WTC11 (cell line): ENCODE measurements around the gene SMARCC2. TPM values are rescaled to one million over a fixed set of nuclear protein-coding genes. Genes with fewer than 3 reads are reported as not detected.

ENCODE experiments used
- ELF4 ChIP-seq: sonication (generic); formaldehyde crosslinking; IDR thresholded peaks from 2 replicates; pipeline ENCODE4 v1.8.1; 2022; ENCODE audit warnings: low read depth, mild to moderate bottlenecking, moderate library complexity, missing genetic modification reagents
- ESRRA ChIP-seq: sonication (generic); formaldehyde crosslinking; IDR thresholded peaks from 2 replicates; pipeline ENCODE4 v1.8.1; 2022; ENCODE audit warnings: mild to moderate bottlenecking, missing genetic modification reagents, borderline replicate concordance
- GABPB1 ChIP-seq: sonication (generic); formaldehyde crosslinking; IDR thresholded peaks from 2 replicates; pipeline ENCODE4 v1.8.1; 2023; ENCODE audit warnings: mild to moderate bottlenecking, missing genetic modification reagents
- GRHL2 ChIP-seq: fragments of 250-450 bp; sonication (Bioruptor Pico); IDR thresholded peaks from 2 replicates; pipeline ENCODE4 v1.8.0; 2022; ENCODE audit warnings: mild to moderate bottlenecking, moderate library complexity; ENCODE audit not compliant: insufficient replicate concordance, severe bottlenecking
- JAZF1 ChIP-seq: fragments of 250-450 bp; sonication (Bioruptor Pico); IDR thresholded peaks from 2 replicates; pipeline ENCODE4 v1.9.0; 2021; ENCODE audit warnings: moderate library complexity, mild to moderate bottlenecking, inconsistent platforms
- NFYB ChIP-seq: sonication (generic); formaldehyde crosslinking; conservative IDR thresholded peaks from 2 replicates; pipeline ENCODE4 v1.8.0; 2022; ENCODE audit warnings: low read depth, missing genetic modification reagents
- RELA ChIP-seq: sonication (generic); formaldehyde crosslinking; IDR thresholded peaks from 2 replicates; pipeline ENCODE4 v1.8.1; 2022; ENCODE audit warnings: missing genetic modification reagents, mild to moderate bottlenecking, borderline replicate concordance
- TEAD4 ChIP-seq: sonication (generic); formaldehyde crosslinking; IDR thresholded peaks from 2 replicates; pipeline ENCODE4 v1.8.0; 2022; ENCODE audit warnings: mild to moderate bottlenecking, missing genetic modification reagents
- ZBTB43 ChIP-seq: sonication (generic); formaldehyde crosslinking; IDR thresholded peaks from 2 replicates; pipeline ENCODE4 v1.8.1; 2023; ENCODE audit warnings: mild to moderate bottlenecking, missing genetic modification reagents
- ZNF219 ChIP-seq: sonication (generic); formaldehyde crosslinking; IDR thresholded peaks from 2 replicates; pipeline ENCODE4 v1.8.0; 2023; ENCODE audit warnings: missing genetic modification reagents, mild to moderate bottlenecking, borderline replicate concordance
- ZNF263 ChIP-seq: sonication (generic); formaldehyde crosslinking; IDR thresholded peaks from 2 replicates; pipeline ENCODE4 v1.8.1; 2022; ENCODE audit warnings: low read depth, mild to moderate bottlenecking, moderate library complexity, missing genetic modification reagents
- ZSCAN18 ChIP-seq: fragments of 250-450 bp; sonication (Bioruptor Pico); IDR thresholded peaks from 2 replicates; pipeline ENCODE4 v2.1.2; 2022; ENCODE audit warnings: mild to moderate bottlenecking, moderate library complexity
- total RNA-seq: library from RNA; stranded (reverse); gene quantifications from 3 replicates; pipeline ENCODE4 v1.2.3, GENCODE V29; 2021
- TF ChIP-seq, protein P1 (sequence below): fragments of 250-450 bp; sonication (Bioruptor Pico); IDR thresholded peaks from 2 replicates; pipeline ENCODE4 v1.9.0; 2021; ENCODE audit warnings: mild to moderate bottlenecking
- TF ChIP-seq, protein P2 (sequence below): sonication (generic); formaldehyde crosslinking; IDR thresholded peaks from 2 replicates; pipeline ENCODE4 v1.8.1; 2023; ENCODE audit warnings: mild to moderate bottlenecking, missing genetic modification reagents
- TF ChIP-seq, protein P3 (sequence below): sonication (generic); formaldehyde crosslinking; IDR thresholded peaks from 2 replicates; pipeline ENCODE4 v1.8.1; 2022; ENCODE audit warnings: low read depth, mild to moderate bottlenecking, moderate library complexity, missing genetic modification reagents, borderline replicate concordance
- TF ChIP-seq, protein P4 (sequence below): fragments of 250-450 bp; sonication (Bioruptor Pico); IDR thresholded peaks from 2 replicates; pipeline ENCODE4 v1.9.0; 2021; ENCODE audit warnings: mild to moderate bottlenecking
- TF ChIP-seq, protein P5 (sequence below): sonication (generic); formaldehyde crosslinking; IDR thresholded peaks from 2 replicates; pipeline ENCODE4 v1.8.0; 2023; ENCODE audit warnings: missing genetic modification reagents, mild to moderate bottlenecking, borderline replicate concordance
- TF ChIP-seq, protein P6 (sequence below): fragments of 250-450 bp; sonication (Bioruptor Pico); IDR thresholded peaks from 2 replicates; pipeline ENCODE4 v1.9.0; 2021; ENCODE audit warnings: moderate library complexity, mild to moderate bottlenecking, inconsistent platforms, borderline replicate concordance
- TF ChIP-seq, protein P7 (sequence below): sonication (generic); formaldehyde crosslinking; IDR thresholded peaks from 2 replicates; pipeline ENCODE4 v1.8.0; 2022; ENCODE audit warnings: mild to moderate bottlenecking, missing genetic modification reagents
- TF ChIP-seq, protein P8 (sequence below): sonication (generic); formaldehyde crosslinking; IDR thresholded peaks from 2 replicates; pipeline ENCODE4 v1.8.1; 2022; ENCODE audit warnings: mild to moderate bottlenecking, moderate library complexity, missing genetic modification reagents
- TF ChIP-seq, protein P9 (sequence below): sonication (generic); formaldehyde crosslinking; conservative IDR thresholded peaks from 2 replicates; pipeline ENCODE4 v1.8.1; 2022; ENCODE audit warnings: mild to moderate bottlenecking, missing genetic modification reagents

SMARCC2 gene
- total RNA-seq, 1 experiment from 2014 or later: 76.8 TPM

GRCh38 chr12:56224102-56224701 is 34.9 kb upstream of the SMARCC2 start, which contains the start of gene NABP2 (continued):
- TF ChIP-seq, protein P1, sequence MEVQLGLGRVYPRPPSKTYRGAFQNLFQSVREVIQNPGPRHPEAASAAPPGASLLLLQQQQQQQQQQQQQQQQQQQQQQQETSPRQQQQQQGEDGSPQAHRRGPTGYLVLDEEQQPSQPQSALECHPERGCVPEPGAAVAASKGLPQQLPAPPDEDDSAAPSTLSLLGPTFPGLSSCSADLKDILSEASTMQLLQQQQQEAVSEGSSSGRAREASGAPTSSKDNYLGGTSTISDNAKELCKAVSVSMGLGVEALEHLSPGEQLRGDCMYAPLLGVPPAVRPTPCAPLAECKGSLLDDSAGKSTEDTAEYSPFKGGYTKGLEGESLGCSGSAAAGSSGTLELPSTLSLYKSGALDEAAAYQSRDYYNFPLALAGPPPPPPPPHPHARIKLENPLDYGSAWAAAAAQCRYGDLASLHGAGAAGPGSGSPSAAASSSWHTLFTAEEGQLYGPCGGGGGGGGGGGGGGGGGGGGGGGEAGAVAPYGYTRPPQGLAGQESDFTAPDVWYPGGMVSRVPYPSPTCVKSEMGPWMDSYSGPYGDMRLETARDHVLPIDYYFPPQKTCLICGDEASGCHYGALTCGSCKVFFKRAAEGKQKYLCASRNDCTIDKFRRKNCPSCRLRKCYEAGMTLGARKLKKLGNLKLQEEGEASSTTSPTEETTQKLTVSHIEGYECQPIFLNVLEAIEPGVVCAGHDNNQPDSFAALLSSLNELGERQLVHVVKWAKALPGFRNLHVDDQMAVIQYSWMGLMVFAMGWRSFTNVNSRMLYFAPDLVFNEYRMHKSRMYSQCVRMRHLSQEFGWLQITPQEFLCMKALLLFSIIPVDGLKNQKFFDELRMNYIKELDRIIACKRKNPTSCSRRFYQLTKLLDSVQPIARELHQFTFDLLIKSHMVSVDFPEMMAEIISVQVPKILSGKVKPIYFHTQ (CRISPR knock-in tag): no peak
- TF ChIP-seq, protein P2, sequence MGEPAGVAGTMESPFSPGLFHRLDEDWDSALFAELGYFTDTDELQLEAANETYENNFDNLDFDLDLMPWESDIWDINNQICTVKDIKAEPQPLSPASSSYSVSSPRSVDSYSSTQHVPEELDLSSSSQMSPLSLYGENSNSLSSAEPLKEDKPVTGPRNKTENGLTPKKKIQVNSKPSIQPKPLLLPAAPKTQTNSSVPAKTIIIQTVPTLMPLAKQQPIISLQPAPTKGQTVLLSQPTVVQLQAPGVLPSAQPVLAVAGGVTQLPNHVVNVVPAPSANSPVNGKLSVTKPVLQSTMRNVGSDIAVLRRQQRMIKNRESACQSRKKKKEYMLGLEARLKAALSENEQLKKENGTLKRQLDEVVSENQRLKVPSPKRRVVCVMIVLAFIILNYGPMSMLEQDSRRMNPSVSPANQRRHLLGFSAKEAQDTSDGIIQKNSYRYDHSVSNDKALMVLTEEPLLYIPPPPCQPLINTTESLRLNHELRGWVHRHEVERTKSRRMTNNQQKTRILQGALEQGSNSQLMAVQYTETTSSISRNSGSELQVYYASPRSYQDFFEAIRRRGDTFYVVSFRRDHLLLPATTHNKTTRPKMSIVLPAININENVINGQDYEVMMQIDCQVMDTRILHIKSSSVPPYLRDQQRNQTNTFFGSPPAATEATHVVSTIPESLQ (CRISPR knock-in tag): no peak
- TF ChIP-seq NFYB (CRISPR knock-in tag): peak; percentile 92
- TF ChIP-seq, protein P3, sequence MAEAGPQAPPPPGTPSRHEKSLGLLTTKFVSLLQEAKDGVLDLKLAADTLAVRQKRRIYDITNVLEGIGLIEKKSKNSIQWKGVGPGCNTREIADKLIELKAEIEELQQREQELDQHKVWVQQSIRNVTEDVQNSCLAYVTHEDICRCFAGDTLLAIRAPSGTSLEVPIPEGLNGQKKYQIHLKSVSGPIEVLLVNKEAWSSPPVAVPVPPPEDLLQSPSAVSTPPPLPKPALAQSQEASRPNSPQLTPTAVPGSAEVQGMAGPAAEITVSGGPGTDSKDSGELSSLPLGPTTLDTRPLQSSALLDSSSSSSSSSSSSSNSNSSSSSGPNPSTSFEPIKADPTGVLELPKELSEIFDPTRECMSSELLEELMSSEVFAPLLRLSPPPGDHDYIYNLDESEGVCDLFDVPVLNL (CRISPR knock-in tag): no peak
- TF ChIP-seq, protein P4, sequence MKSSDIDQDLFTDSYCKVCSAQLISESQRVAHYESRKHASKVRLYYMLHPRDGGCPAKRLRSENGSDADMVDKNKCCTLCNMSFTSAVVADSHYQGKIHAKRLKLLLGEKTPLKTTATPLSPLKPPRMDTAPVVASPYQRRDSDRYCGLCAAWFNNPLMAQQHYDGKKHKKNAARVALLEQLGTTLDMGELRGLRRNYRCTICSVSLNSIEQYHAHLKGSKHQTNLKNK (CRISPR knock-in tag): no peak
- no peak for TF ChIP-seq ZBTB43 (CRISPR knock-in tag)
- no peak for TF ChIP-seq JAZF1 (CRISPR knock-in tag)
- no peak for TF ChIP-seq ZSCAN18
- TF ChIP-seq, protein P5, sequence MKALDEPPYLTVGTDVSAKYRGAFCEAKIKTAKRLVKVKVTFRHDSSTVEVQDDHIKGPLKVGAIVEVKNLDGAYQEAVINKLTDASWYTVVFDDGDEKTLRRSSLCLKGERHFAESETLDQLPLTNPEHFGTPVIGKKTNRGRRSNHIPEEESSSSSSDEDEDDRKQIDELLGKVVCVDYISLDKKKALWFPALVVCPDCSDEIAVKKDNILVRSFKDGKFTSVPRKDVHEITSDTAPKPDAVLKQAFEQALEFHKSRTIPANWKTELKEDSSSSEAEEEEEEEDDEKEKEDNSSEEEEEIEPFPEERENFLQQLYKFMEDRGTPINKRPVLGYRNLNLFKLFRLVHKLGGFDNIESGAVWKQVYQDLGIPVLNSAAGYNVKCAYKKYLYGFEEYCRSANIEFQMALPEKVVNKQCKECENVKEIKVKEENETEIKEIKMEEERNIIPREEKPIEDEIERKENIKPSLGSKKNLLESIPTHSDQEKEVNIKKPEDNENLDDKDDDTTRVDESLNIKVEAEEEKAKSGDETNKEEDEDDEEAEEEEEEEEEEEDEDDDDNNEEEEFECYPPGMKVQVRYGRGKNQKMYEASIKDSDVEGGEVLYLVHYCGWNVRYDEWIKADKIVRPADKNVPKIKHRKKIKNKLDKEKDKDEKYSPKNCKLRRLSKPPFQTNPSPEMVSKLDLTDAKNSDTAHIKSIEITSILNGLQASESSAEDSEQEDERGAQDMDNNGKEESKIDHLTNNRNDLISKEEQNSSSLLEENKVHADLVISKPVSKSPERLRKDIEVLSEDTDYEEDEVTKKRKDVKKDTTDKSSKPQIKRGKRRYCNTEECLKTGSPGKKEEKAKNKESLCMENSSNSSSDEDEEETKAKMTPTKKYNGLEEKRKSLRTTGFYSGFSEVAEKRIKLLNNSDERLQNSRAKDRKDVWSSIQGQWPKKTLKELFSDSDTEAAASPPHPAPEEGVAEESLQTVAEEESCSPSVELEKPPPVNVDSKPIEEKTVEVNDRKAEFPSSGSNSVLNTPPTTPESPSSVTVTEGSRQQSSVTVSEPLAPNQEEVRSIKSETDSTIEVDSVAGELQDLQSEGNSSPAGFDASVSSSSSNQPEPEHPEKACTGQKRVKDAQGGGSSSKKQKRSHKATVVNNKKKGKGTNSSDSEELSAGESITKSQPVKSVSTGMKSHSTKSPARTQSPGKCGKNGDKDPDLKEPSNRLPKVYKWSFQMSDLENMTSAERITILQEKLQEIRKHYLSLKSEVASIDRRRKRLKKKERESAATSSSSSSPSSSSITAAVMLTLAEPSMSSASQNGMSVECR: peak; percentile 33; the same call in 1 of the 2 replicates
- TF ChIP-seq, protein P6, sequence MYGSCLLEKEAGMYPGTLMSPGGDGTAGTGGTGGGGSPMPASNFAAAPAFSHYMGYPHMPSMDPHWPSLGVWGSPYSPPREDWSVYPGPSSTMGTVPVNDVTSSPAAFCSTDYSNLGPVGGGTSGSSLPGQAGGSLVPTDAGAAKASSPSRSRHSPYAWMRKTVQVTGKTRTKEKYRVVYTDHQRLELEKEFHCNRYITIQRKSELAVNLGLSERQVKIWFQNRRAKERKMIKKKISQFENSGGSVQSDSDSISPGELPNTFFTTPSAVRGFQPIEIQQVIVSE (CRISPR knock-in tag): no peak
- TF ChIP-seq TEAD4 (CRISPR knock-in tag): no peak
- TF ChIP-seq ESRRA (CRISPR knock-in tag): no peak
- TF ChIP-seq, protein P7, sequence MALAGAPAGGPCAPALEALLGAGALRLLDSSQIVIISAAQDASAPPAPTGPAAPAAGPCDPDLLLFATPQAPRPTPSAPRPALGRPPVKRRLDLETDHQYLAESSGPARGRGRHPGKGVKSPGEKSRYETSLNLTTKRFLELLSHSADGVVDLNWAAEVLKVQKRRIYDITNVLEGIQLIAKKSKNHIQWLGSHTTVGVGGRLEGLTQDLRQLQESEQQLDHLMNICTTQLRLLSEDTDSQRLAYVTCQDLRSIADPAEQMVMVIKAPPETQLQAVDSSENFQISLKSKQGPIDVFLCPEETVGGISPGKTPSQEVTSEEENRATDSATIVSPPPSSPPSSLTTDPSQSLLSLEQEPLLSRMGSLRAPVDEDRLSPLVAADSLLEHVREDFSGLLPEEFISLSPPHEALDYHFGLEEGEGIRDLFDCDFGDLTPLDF: no peak
- TF ChIP-seq, protein P8, sequence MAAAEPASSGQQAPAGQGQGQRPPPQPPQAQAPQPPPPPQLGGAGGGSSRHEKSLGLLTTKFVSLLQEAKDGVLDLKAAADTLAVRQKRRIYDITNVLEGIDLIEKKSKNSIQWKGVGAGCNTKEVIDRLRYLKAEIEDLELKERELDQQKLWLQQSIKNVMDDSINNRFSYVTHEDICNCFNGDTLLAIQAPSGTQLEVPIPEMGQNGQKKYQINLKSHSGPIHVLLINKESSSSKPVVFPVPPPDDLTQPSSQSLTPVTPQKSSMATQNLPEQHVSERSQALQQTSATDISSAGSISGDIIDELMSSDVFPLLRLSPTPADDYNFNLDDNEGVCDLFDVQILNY: peak; percentile 92
- no peak for TF ChIP-seq GRHL2 (CRISPR knock-in tag)
- no peak for TF ChIP-seq ZNF219 (CRISPR knock-in tag)
- no peak for TF ChIP-seq ELF4 (CRISPR knock-in tag)
- TF ChIP-seq RELA (CRISPR knock-in tag): no peak
- TF ChIP-seq ZNF263 (CRISPR knock-in tag): no peak
- TF ChIP-seq GABPB1 (CRISPR knock-in tag): peak; percentile 80
- TF ChIP-seq, protein P9, sequence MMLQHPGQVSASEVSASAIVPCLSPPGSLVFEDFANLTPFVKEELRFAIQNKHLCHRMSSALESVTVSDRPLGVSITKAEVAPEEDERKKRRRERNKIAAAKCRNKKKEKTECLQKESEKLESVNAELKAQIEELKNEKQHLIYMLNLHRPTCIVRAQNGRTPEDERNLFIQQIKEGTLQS: no peak
